ENCODE results near the gene EPHA1. TPM values are rescaled to one million over a fixed set of nuclear protein-coding genes. Genes with fewer than 3 reads are reported as not detected.
A peak's percentile ranks its signal among the peaks of the same experiment; 100 is the strongest.
"Not testable (repeated sequence)": the region's sequence is repeated elsewhere in the genome, so short reads cannot be mapped to it uniquely, and the experiment has no call there.

Gene EPHA1
- total RNA-seq, 1 donor from 2014 or later, result 0.20 TPM

GRCh38 chr7:143405173-143406001 lies 3.3 kb downstream of the EPHA1 start:
- DNase-seq (ENCODE audit: low read depth in 2 of 2), result no peak

- DNase-seq (ENCODE audit: low read depth in 2 of 2), result not testable (repeated sequence)
These were observed 6.4 kb downstream of the EPHA1 start for GRCh38 chr7:143402233-143402632.

GRCh38 chr7:143401265-143401664 lies 7.4 kb downstream of the EPHA1 start:
- DNase-seq (ENCODE audit: low read depth in 2 of 2), result no peak

GRCh38 chr7:143399642-143400041 lies 9.0 kb downstream of the EPHA1 start:
- no peak for DNase-seq (ENCODE audit: low read depth in 2 of 2)

GRCh38 chr7:143399151-143399550 lies 9.5 kb downstream of the EPHA1 start:
- peak in 1 of 2 donors; percentile 55 for DNase-seq (ENCODE audit: low read depth in 2 of 2)

GRCh38 chr7:143398616-143399015 lies 10.0 kb downstream of the EPHA1 start:
- DNase-seq (ENCODE audit: low read depth in 2 of 2), result no peak

GRCh38 chr7:143397710-143398530 lies 10.7 kb downstream of the EPHA1 start:
- no peak for DNase-seq (ENCODE audit: low read depth in 2 of 2)

GRCh38 chr7:143396625-143397556 lies 11.8 kb downstream of the EPHA1 start:
- DNase-seq (ENCODE audit: low read depth in 2 of 2), result no peak

GRCh38 chr7:143396182-143396581 lies 12.5 kb downstream of the EPHA1 start:
- DNase-seq (ENCODE audit: low read depth in 2 of 2), result no peak

- DNase-seq (ENCODE audit: low read depth in 2 of 2), result peak; percentile 33 to 66
These were observed 13.2 kb downstream of the EPHA1 start for GRCh38 chr7:143395187-143396149.

GRCh38 chr7:143394777-143395176 lies 13.9 kb downstream of the EPHA1 start:
- DNase-seq (ENCODE audit: low read depth in 2 of 2), result no peak

- no peak for DNase-seq (ENCODE audit: low read depth in 2 of 2)
These were observed 14.6 kb downstream of the EPHA1 start for GRCh38 chr7:143394068-143394467.

- peak; percentile 35 to 47 for DNase-seq (ENCODE audit: low read depth in 2 of 2)
These were observed 15.2 kb downstream of the EPHA1 start for GRCh38 chr7:143393267-143394041.

- DNase-seq (ENCODE audit: low read depth in 2 of 2), result peak in 1 of 2 donors; percentile 33
These were observed 15.8 kb downstream of the EPHA1 start for GRCh38 chr7:143392875-143393266.

- DNase-seq (ENCODE audit: low read depth in 2 of 2), result not testable (repeated sequence)
These were observed 16.2 kb downstream of the EPHA1 start for GRCh38 chr7:143392427-143392826.

GRCh38 chr7:143391462-143392404 lies 16.9 kb downstream of the EPHA1 start:
- peak; percentile 82 to 95 for DNase-seq (ENCODE audit: low read depth in 2 of 2)

GRCh38 chr7:143390773-143391317 lies 17.8 kb downstream of the EPHA1 start:
- DNase-seq (ENCODE audit: low read depth in 2 of 2), result no peak

Data from lung microvascular endothelial cell (primary cell).